HCT116 (cell line): ENCODE measurements around the gene FILIP1. TPM values are rescaled to one million over a fixed set of nuclear protein-coding genes. Genes with fewer than 3 reads are reported as not detected.

Experiments used
- ATAC-seq: fragments of 200-7000 bp; cut with Tn5 transposase; 2 replicates; pipeline ENCODE4 v1.9.1; 2020; ENCODE audit warnings: mild to moderate bottlenecking, moderate library complexity
- BruUV-seq: library from RNA; stranded (reverse); fragments of 400-500 nt; replicated peaks from 2 replicates; lab custom pipeline; 2021; lab: Mats Ljungman, UMichigan
- CTCF ChIA-PET: fragments of 300-600 bp; sonication (Branson Sonifier 250); formaldehyde crosslinking; loops from one replicate; lab custom pipeline; 2021; ENCODE audit warnings: antibody characterized with exemption; lab: Charles Lee
- POLR2A ChIA-PET: fragments of 300-600, 350-600 bp; sonication (Branson Sonifier 250); formaldehyde crosslinking; loops from one replicate; lab custom pipeline; 2021; ENCODE audit warnings: antibody characterized with exemption; lab: Charles Lee
- RAD21 ChIA-PET, 2 experiments: fragments of 300-600 bp; sonication (Branson Sonifier 250); formaldehyde crosslinking; loops; one replicate each; lab custom pipeline; 2023; ENCODE audit warnings: low total read pairs in 2 of 2; ENCODE audit not compliant: uncharacterized antibody in 2 of 2, unreplicated experiment in 2 of 2, low non-redundant PET in 1 of 2; lab: Charles Lee
- DNase-seq: peaks from one replicate; pipeline ENCODE4 v3.0.0-alpha.2; 2010; ENCODE audit warnings: low read depth, low spot score
- H2AFZ ChIP-seq: fragments of 200-600 bp; shearing (Covaris generic), sonication (generic); 2 replicates; pipeline ENCODE4 v1.6.1; 2017; ENCODE audit warnings: low read depth, mixed run types, mixed read lengths, antibody characterized with exemption, low read length; ENCODE audit not compliant: poor library complexity, severe bottlenecking
- H3K27ac ChIP-seq: 2 replicates; pipeline ENCODE4 v1.5.1; 2012; ENCODE audit warnings: low read depth, low read length
- H3K27me3 ChIP-seq: fragments of 200-600 bp; sonication (generic); 2 replicates; pipeline ENCODE4 v1.6.1; 2016; ENCODE audit warnings: mixed run types, low read length, mixed read lengths; ENCODE audit not compliant: insufficient read depth
- H3K36me3 ChIP-seq, 2 experiments: fragments of 200-500 bp in 1 of 2; fragments of 200-600 bp in 1 of 2; sonication (Bioruptor generic) in 1 of 2; sonication (generic) in 1 of 2; 2 replicates each; pipeline versions ENCODE4 v1.5.1 to v1.6.1; 2014 to 2016; ENCODE audit warnings: low read length in 2 of 2, inconsistent platforms in 1 of 2, mixed read lengths in 1 of 2, mixed run types in 1 of 2; ENCODE audit not compliant: insufficient read depth in 2 of 2, control insufficient read depth in 1 of 2
- H3K4me1 ChIP-seq, 2 experiments: fragments of 200-600 bp in 1 of 2; sonication (generic) in 1 of 2; 2 replicates each; pipeline versions ENCODE4 v1.5.1 to v1.6.1; 2012 to 2017; ENCODE audit warnings: low read length in 2 of 2, inconsistent platforms in 1 of 2, mild to moderate bottlenecking in 1 of 2, mixed read lengths in 1 of 2, mixed run types in 1 of 2, moderate library complexity in 1 of 2; ENCODE audit not compliant: insufficient read depth in 2 of 2, control insufficient read depth in 1 of 2
- H3K4me2 ChIP-seq: fragments of 200-600 bp; sonication (generic); 2 replicates; pipeline ENCODE4 v1.6.1; 2017; ENCODE audit warnings: mixed run types, low read length, mixed read lengths
- H3K4me3 ChIP-seq, 2 experiments: fragments of 200-600 bp in 1 of 2; sonication (generic) in 1 of 2; replicated peaks in 1 of 2; 2 replicates each; pipeline ENCODE4 v1.5.1; 2011 to 2016; ENCODE audit warnings: low read length in 2 of 2, control low read depth in 1 of 2, low read depth in 1 of 2, mild to moderate bottlenecking in 1 of 2, mixed read lengths in 1 of 2, mixed run types in 1 of 2
- H3K79me2 ChIP-seq: fragments of 200-600 bp; sonication (generic); 2 replicates; pipeline ENCODE4 v1.6.1; 2017; ENCODE audit warnings: mild to moderate bottlenecking, mixed run types, low read length, moderate library complexity, mixed read lengths; ENCODE audit not compliant: insufficient read depth
- H3K9ac ChIP-seq: fragments of 200-600 bp; sonication (generic); 2 replicates; pipeline ENCODE4 v1.6.1; 2016; ENCODE audit warnings: low read length, mixed read lengths
- H3K9me2 ChIP-seq: fragments of 200-600 bp; sonication (generic), shearing (Covaris generic); 2 replicates; pipeline ENCODE4 v1.6.1; 2017; ENCODE audit warnings: mixed run types, mild to moderate bottlenecking, moderate library complexity; ENCODE audit not compliant: insufficient read depth
- H3K9me3 ChIP-seq, 2 experiments: fragments of 200-500 bp in 1 of 2; fragments of 200-600 bp in 1 of 2; sonication (Bioruptor generic) in 1 of 2; sonication (generic) in 1 of 2; 2 replicates each; pipeline ENCODE4 v1.6.1; 2014 to 2017; ENCODE audit warnings: low read length in 2 of 2, mixed read lengths in 2 of 2, inconsistent platforms in 1 of 2, low read depth in 1 of 2, mild to moderate bottlenecking in 1 of 2, mixed run types in 1 of 2, moderate library complexity in 1 of 2; ENCODE audit not compliant: control insufficient read depth in 1 of 2, insufficient read depth in 1 of 2
- H4K20me1 ChIP-seq: fragments of 200-600 bp; sonication (generic), shearing (Covaris generic); 2 replicates; pipeline ENCODE4 v1.6.1; 2017; ENCODE audit warnings: mixed run types, mild to moderate bottlenecking, moderate library complexity; ENCODE audit not compliant: insufficient read depth
- CEBPB ChIP-seq: IDR thresholded peaks from 2 replicates; pipeline ENCODE4 v1.6.1; 2012; ENCODE audit warnings: low read depth
- CTCF ChIP-seq, 3 experiments: fragments of 200-600 bp in 1 of 3; sonication (generic) in 1 of 3; IDR thresholded peaks in 2 of 3; conservative IDR thresholded peaks in 1 of 3; 2 replicates each; pipeline ENCODE4 v1.5.1; 2012 to 2017; ENCODE audit warnings: low read depth in 2 of 3, low read length in 2 of 3, antibody characterized with exemption in 1 of 3, borderline replicate concordance in 1 of 3, control low read depth in 1 of 3, mild to moderate bottlenecking in 1 of 3, mixed read lengths in 1 of 3, mixed run types in 1 of 3, moderate library complexity in 1 of 3; ENCODE audit not compliant: insufficient read depth in 1 of 3
- JUND ChIP-seq: IDR thresholded peaks from 2 replicates; pipeline ENCODE4 v1.6.1; 2012
- MAX ChIP-seq: IDR thresholded peaks from 2 replicates; pipeline ENCODE4 v1.6.1; 2012
- POLR2AphosphoS5 ChIP-seq: IDR thresholded peaks from 2 replicates; pipeline ENCODE4 v1.6.1; 2011; ENCODE audit warnings: mild to moderate bottlenecking, low read depth, low read length, moderate library complexity
- REST ChIP-seq: IDR thresholded peaks from 2 replicates; pipeline ENCODE4 v1.6.1; 2012; ENCODE audit warnings: low read depth
- SRF ChIP-seq: IDR thresholded peaks from 2 replicates; pipeline ENCODE4 v1.6.1; 2012; ENCODE audit warnings: low read depth
- TCF7L2 ChIP-seq: IDR thresholded peaks from 2 replicates; pipeline ENCODE4 v1.7.0; 2011; ENCODE audit warnings: borderline replicate concordance, inconsistent platforms; ENCODE audit not compliant: insufficient read depth, insufficient read length; ENCODE audit errors: extremely low read depth
- YY1 ChIP-seq: IDR thresholded peaks from 2 replicates; pipeline ENCODE4 v1.6.1; 2011; ENCODE audit warnings: low read length, low read depth, moderate library complexity, mild to moderate bottlenecking; ENCODE audit not compliant: insufficient replicate concordance; ENCODE audit errors: extremely low read depth
- ZBTB33 ChIP-seq: IDR thresholded peaks from 2 replicates; pipeline ENCODE4 v1.6.1; 2011; ENCODE audit warnings: mild to moderate bottlenecking, low read length, moderate library complexity; ENCODE audit not compliant: insufficient replicate concordance; ENCODE audit errors: extremely low read depth
- ZFX ChIP-seq: fragments of 450-650 bp; IDR thresholded peaks from 2 replicates; pipeline ENCODE4 v1.6.1; 2017
- intact Hi-C: fragments of 100-400 bp; cut with micrococcal nuclease; formaldehyde crosslinking; loops from 2 replicates; pipeline ENCODE4 v1.10.0; 2022
- total RNA-seq: library from RNA; stranded (reverse); gene quantifications from one replicate; pipeline ENCODE4 v1.2.1, GENCODE V29; 2021; ENCODE audit not compliant: unreplicated experiment

Gene FILIP1
- total RNA-seq, 1 experiment from 2014 or later = 0.05 TPM

- ChIA-PET POLR2A (no interaction called here), CTCF (no interaction called here), RAD21 (no interaction called here)
- H3K9ac ChIP-seq = no peak overlapping the region
- no peaks in the 10 kb centered on the region for H3K9me2 ChIP-seq
- H3K36me3 ChIP-seq = no peaks in the 10 kb centered on the region
- DNase-seq (no peak), ATAC-seq (no peak)
- no peaks in the 10 kb centered on the region for H3K9me3 ChIP-seq
- intact Hi-C loops = no loop called here
- H2AFZ ChIP-seq = no peak overlapping the region
- H3K4me3 ChIP-seq = no peak overlapping the region
- H3K27ac ChIP-seq = no peak overlapping the region
- no peaks in the 10 kb centered on the region for H3K79me2 ChIP-seq
- H3K4me1 ChIP-seq = no peaks in the 10 kb centered on the region
- H4K20me1 ChIP-seq = no peaks in the 10 kb centered on the region
- H3K4me2 ChIP-seq = no peak overlapping the region
- no peak for TF ChIP-seq SRF
- TF ChIP-seq CEBPB = no peak
- TF ChIP-seq POLR2AphosphoS5 = no peak
- TF ChIP-seq MAX = no peak
- no peak for TF ChIP-seq ZBTB33
- no peak for TF ChIP-seq ZFX
- TF ChIP-seq REST = no peak
- no peak for TF ChIP-seq TCF7L2
- TF ChIP-seq JUND = no peak
- no peak for TF ChIP-seq CTCF (IDR thresholded peaks at IDR 0.05 in 2 of 3, conservative IDR thresholded peaks at IDR 0.05 in 1 of 3; ENCODE audit: borderline replicate concordance in 1 of 3, insufficient read depth in 1 of 3, low read depth in 2 of 3, low read length in 2 of 3)
- TF ChIP-seq YY1 = no peak
- no peaks in the 10 kb centered on the region for H3K27me3 ChIP-seq
- BruUV-seq = no TSS peak
These were observed 243.8 kb downstream of the FILIP1 start for GRCh38 chr6:75249837-75250236.
